ENCODE results near the gene TMCO4.

- TF ChIP-seq, protein P1, sequence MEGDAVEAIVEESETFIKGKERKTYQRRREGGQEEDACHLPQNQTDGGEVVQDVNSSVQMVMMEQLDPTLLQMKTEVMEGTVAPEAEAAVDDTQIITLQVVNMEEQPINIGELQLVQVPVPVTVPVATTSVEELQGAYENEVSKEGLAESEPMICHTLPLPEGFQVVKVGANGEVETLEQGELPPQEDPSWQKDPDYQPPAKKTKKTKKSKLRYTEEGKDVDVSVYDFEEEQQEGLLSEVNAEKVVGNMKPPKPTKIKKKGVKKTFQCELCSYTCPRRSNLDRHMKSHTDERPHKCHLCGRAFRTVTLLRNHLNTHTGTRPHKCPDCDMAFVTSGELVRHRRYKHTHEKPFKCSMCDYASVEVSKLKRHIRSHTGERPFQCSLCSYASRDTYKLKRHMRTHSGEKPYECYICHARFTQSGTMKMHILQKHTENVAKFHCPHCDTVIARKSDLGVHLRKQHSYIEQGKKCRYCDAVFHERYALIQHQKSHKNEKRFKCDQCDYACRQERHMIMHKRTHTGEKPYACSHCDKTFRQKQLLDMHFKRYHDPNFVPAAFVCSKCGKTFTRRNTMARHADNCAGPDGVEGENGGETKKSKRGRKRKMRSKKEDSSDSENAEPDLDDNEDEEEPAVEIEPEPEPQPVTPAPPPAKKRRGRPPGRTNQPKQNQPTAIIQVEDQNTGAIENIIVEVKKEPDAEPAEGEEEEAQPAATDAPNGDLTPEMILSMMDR (IDR thresholded peaks at IDR 0.05; ENCODE audit: low read depth, low read length): no peak
- no peak for TF ChIP-seq EZH2phosphoT487 (IDR thresholded peaks at IDR 0.05; ENCODE audit: low read depth)
These were observed 60.1 kb downstream of the TMCO4 start for GRCh38 chr1:19739628-19740027.
